Cardiac muscle cell (in vitro differentiated cells and primary cell): ENCODE measurements around the gene ALG11. TPM values are rescaled to one million over a fixed set of nuclear protein-coding genes. Genes with fewer than 3 reads are reported as not detected.

Experiments
- DNase-seq, 2 donors: peaks; one replicate each; pipeline versions ENCODE4 v3.0.0 to v3.0.0-alpha.2; 2010 to 2017; ENCODE audit warnings: low read depth in 1 of 2, low spot score in 1 of 2
- H3K27ac ChIP-seq: fragments of 200-600 bp; sonication (generic); 2 replicates; pipeline ENCODE4 v1.5.1; 2016
- H3K27me3 ChIP-seq: fragments of 200-600 bp; sonication (generic); 2 replicates; pipeline ENCODE4 v1.6.0; 2016; ENCODE audit warnings: control low read depth
- H3K36me3 ChIP-seq: fragments of 200-600 bp; sonication (generic); 2 replicates; pipeline ENCODE4 v1.5.1; 2016; ENCODE audit warnings: control low read depth
- H3K4me1 ChIP-seq: fragments of 200-600 bp; sonication (generic); 2 replicates; pipeline ENCODE4 v1.8.1; 2017; ENCODE audit warnings: low read depth, mild to moderate bottlenecking, mixed run types
- H3K4me3 ChIP-seq: fragments of 200-600 bp; sonication (generic); 2 replicates; pipeline ENCODE4 v1.5.1; 2016; ENCODE audit warnings: mild to moderate bottlenecking
- H3K9me3 ChIP-seq: fragments of 200-600 bp; sonication (generic); 2 replicates; pipeline ENCODE4 v1.5.1; 2017; ENCODE audit warnings: low read depth, mild to moderate bottlenecking, control low read depth
- CTCF ChIP-seq: IDR thresholded peaks from 2 replicates; pipeline ENCODE4 v1.5.1; 2012; ENCODE audit warnings: low read depth, mild to moderate bottlenecking, low read length
- polyA plus RNA-seq: library from polyadenylated mRNA; unstranded; fragments of >200 nt; fragmentation: Nextera tagmentation; extraction: Ambion mirVana; gene quantifications from 2 replicates; pipeline ENCODE4 v1.2.1, GENCODE V29; 2016
- total RNA-seq: library from RNA; depleted of rRNA; stranded (reverse); fragments of >200 nt; gene quantifications from 2 replicates; pipeline ENCODE4 v1.2.3, GENCODE V29; 2016

The ALG11 gene
- total and polyA plus RNA-seq, 2 experiments from 2014 or later, result 24.8 to 27.8 TPM

GRCh38 chr13:52033039-52033438, 20.8 kb downstream of the ALG11 start:
- no peak overlapping the region for H3K4me3 ChIP-seq
- TF ChIP-seq CTCF, result no peak
- H3K9me3 ChIP-seq, result no peaks in the 10 kb centered on the region
- DNase-seq, result no peak
- H3K4me1 ChIP-seq, result peaks cover 7% of the 10 kb centered on the region
- H3K27me3 ChIP-seq, result no peaks in the 10 kb centered on the region
- H3K36me3 ChIP-seq, result peaks cover 10% of the 10 kb centered on the region
- no peak overlapping the region for H3K27ac ChIP-seq

- Histone ChIP-seq H3K4me3 (no peak overlapping the region), H3K9me3 (no peaks in the 10 kb centered on the region), H3K4me1 (peaks cover 7% of the 10 kb centered on the region), H3K36me3 (no peaks in the 10 kb centered on the region), H3K27ac (no peak overlapping the region), H3K27me3 (no peaks in the 10 kb centered on the region)
- DNase-seq, result no peak
- no peak for TF ChIP-seq CTCF
These were observed 22.5 kb downstream of the ALG11 start for GRCh38 chr13:52034616-52035226.

DNA sequence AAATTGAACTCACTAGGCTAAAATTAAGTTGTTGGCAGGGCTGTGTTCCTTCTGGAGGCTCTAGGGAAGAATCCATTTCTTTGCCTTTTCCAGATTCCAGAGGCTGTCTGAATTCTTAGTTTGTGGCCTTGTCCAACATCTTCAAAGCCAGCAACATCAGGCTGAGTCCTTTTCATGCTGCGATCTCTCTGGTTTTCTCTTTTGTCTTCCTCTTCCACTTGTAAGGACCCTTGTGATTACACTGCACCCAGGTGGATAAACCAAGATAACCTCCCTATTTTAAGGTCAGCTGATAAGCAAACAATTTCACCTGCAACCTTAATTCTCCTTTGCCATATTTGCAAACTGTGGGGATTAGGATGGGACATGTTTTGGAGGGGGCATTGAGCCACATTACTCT, 23.8 kb downstream of the ALG11 start:
- no peak for DNase-seq
- Histone ChIP-seq H3K36me3 (no peaks in the 10 kb centered on the region), H3K27ac (peak overlapping the region; percentile 24), H3K4me1 (peaks cover 7% of the 10 kb centered on the region), H3K27me3 (no peaks in the 10 kb centered on the region), H3K9me3 (no peaks in the 10 kb centered on the region), H3K4me3 (no peak overlapping the region)
- TF ChIP-seq CTCF, result no peak

DNA sequence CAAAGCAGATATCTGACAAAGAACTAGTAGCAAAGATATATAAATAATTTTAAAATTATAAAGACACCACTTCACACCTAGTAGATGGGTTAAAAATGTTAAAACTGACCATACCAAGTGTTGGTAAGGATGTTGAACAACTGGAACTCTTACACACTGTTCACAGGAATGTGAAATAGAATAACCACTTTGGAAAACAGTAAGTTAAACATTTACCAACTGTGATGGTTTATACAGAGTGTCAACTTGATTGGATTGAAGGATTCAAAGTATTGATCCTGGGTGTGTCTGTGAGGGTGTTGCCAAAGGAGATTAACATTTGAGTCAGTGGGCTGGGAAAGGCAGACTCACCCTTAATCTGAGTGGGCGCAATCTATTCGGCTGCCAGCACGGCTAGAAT, 31.5 kb downstream of the ALG11 start:
- no peaks in the 10 kb centered on the region for H3K27me3 ChIP-seq
- H3K27ac ChIP-seq, result no peak overlapping the region
- no peaks in the 10 kb centered on the region for H3K4me1 ChIP-seq
- DNase-seq, result no peak
- no peak overlapping the region for H3K4me3 ChIP-seq
- no peak for TF ChIP-seq CTCF
- H3K36me3 ChIP-seq, result no peaks in the 10 kb centered on the region
- H3K9me3 ChIP-seq, result no peaks in the 10 kb centered on the region

DNA sequence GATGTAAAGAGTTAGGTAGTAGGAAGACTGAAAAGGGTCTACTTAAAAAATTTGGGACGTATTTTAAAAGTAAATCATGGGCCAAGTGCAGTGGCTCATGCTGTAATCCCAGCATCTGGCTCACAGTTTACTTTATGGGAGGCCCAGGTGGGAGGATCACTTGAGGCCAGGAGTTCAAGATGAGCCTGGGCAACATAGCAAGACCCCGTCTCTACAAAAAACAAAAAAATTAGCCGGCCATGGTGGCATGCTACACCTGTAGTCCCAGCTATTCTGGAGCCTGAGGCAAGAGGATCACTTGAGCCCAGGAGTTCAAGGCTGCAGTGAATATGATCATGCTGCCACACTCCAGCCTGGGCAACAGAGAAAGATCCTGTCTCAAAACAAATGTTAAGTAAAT, 35.3 kb downstream of the ALG11 start:
- no peak for TF ChIP-seq CTCF
- Histone ChIP-seq H3K36me3 (no peaks in the 10 kb centered on the region), H3K4me1 (no peaks in the 10 kb centered on the region), H3K27me3 (no peaks in the 10 kb centered on the region), H3K4me3 (no peak overlapping the region), H3K9me3 (no peaks in the 10 kb centered on the region), H3K27ac (no peak overlapping the region)
- DNase-seq, result no peak
